Naive B cell (primary cell): ENCODE measurements around the gene SLC13A1. TPM values are rescaled to one million over a fixed set of nuclear protein-coding genes. Genes with fewer than 3 reads are reported as not detected.
"Not testable (repeated sequence)": the region's sequence is repeated elsewhere in the genome, so short reads cannot be mapped to it uniquely, and the experiment has no call there.

Experiments
- ATAC-seq, 2 donors: fragments of 150-1000 bp; cut with Tn5 transposase; 2 replicates each; pipeline ENCODE4 v1.10.0; 2021; ENCODE audit warnings: low read depth in 2 of 2, mild to moderate bottlenecking in 2 of 2, moderate library complexity in 2 of 2
- DNase-seq: peaks from one replicate; pipeline ENCODE4 v3.0.0; 2022
- H3K27ac Mint-ChIP-seq, 6 donors: one replicate each; pipeline ENCODE4 v1.8.0; 2020 to 2022; ENCODE audit warnings: mild to moderate bottlenecking in 6 of 6, mixed read lengths in 6 of 6, moderate library complexity in 5 of 6, inconsistent platforms in 2 of 6
- H3K27me3 Mint-ChIP-seq, 3 donors: one replicate each; pipeline ENCODE4 v1.8.0; 2021 to 2022; ENCODE audit warnings: mixed read lengths in 3 of 3, mild to moderate bottlenecking in 1 of 3
- H3K36me3 Mint-ChIP-seq, 2 donors: one replicate each; pipeline ENCODE4 v1.8.0; 2020 to 2022; ENCODE audit warnings: mixed read lengths in 2 of 2, inconsistent platforms in 1 of 2, mild to moderate bottlenecking in 1 of 2
- H3K4me1 Mint-ChIP-seq, 3 donors: one replicate each; pipeline ENCODE4 v1.8.0; 2020 to 2022; ENCODE audit warnings: mixed read lengths in 3 of 3, inconsistent platforms in 1 of 3, mild to moderate bottlenecking in 1 of 3, moderate library complexity in 1 of 3
- H3K4me3 Mint-ChIP-seq, 8 donors: one replicate each; pipeline ENCODE4 v1.8.0; 2020 to 2022; ENCODE audit warnings: mild to moderate bottlenecking in 8 of 8, mixed read lengths in 8 of 8, moderate library complexity in 8 of 8, inconsistent platforms in 2 of 8
- H3K9me3 Mint-ChIP-seq, 7 donors: one replicate each; pipeline ENCODE4 v1.8.0; 2020 to 2022; ENCODE audit warnings: mixed read lengths in 7 of 7, mild to moderate bottlenecking in 5 of 7, inconsistent platforms in 2 of 7, moderate library complexity in 1 of 7
- polyA plus RNA-seq, 6 donors: library from polyadenylated mRNA; unstranded; fragments of 300-500 nt; fragmentation: Illumina TruSeq; gene quantifications; one replicate each; pipeline ENCODE4 v1.2.3, GENCODE V29; 2021; ENCODE audit warnings: low read depth in 6 of 6

Gene SLC13A1
- not detected for polyA plus RNA-seq

- Mint-ChIP-seq H3K9me3 (peaks cover 0 to 2% (median 0%) of the 10 kb centered on the region in 7 donors), H3K4me3 (no peak within 1 kb of the TSS), H3K27ac (no peak within 1 kb of the TSS), H3K36me3 (no peaks in the 10 kb centered on the region), H3K4me1 (no peaks in the 10 kb centered on the region), H3K27me3 (no peaks in the 10 kb centered on the region)
- ATAC-seq = no peak
- DNase-seq = no peak
Observed at GRCh38 chr7:123199883-123200282, at the start of gene SLC13A1. SLC13A1 (minus strand) TSS chr7:123199969; CDS start chr7:123199946, 23 bp downstream.

- Mint-ChIP-seq H3K36me3 (no peaks in the 10 kb centered on the region), H3K27me3 (no peaks in the 10 kb centered on the region), H3K4me3 (no peak overlapping the region), H3K4me1 (no peaks in the 10 kb centered on the region), H3K9me3 (peaks cover 0 to 4% (median 0%) of the 10 kb centered on the region in 7 donors), H3K27ac (no peak overlapping the region)
- DNase-seq = no peak
- no peak for ATAC-seq
Observed at GRCh38 chr7:123244768-123245167, 45.0 kb upstream of the SLC13A1 start.

GRCh38 chr7:123242467-123243092 lies 42.8 kb upstream of the SLC13A1 start:
- DNase-seq (no peak), ATAC-seq (no peak)
- Mint-ChIP-seq H3K36me3 (no peaks in the 10 kb centered on the region), H3K4me1 (no peaks in the 10 kb centered on the region), H3K27me3 (no peaks in the 10 kb centered on the region), H3K27ac (no peak overlapping the region), H3K4me3 (no peak overlapping the region), H3K9me3 (peaks cover 0 to 4% (median 0%) of the 10 kb centered on the region in 7 donors)

GRCh38 chr7:123241809-123242208 lies 42.0 kb upstream of the SLC13A1 start:
- Mint-ChIP-seq H3K27me3 (no peaks in the 10 kb centered on the region), H3K4me1 (no peaks in the 10 kb centered on the region), H3K27ac (no peak overlapping the region), H3K9me3 (peaks cover 0 to 4% (median 0%) of the 10 kb centered on the region in 7 donors), H3K36me3 (no peaks in the 10 kb centered on the region), H3K4me3 (no peak overlapping the region)
- ATAC-seq (no peak), DNase-seq (no peak)

GRCh38 chr7:123231021-123232000 lies 31.5 kb upstream of the SLC13A1 start:
- H3K27me3 Mint-ChIP-seq = no peaks in the 10 kb centered on the region
- ATAC-seq (no peak), DNase-seq (no peak)
- H3K36me3 Mint-ChIP-seq = no peaks in the 10 kb centered on the region
- no peaks in the 10 kb centered on the region for H3K4me1 Mint-ChIP-seq
- peaks cover 0 to 4% (median 3%) of the 10 kb centered on the region in 7 donors for H3K9me3 Mint-ChIP-seq
- H3K4me3 Mint-ChIP-seq = no peak overlapping the region
- no peak overlapping the region for H3K27ac Mint-ChIP-seq

GRCh38 chr7:123230603-123231002 lies 30.8 kb upstream of the SLC13A1 start:
- H3K4me1 Mint-ChIP-seq = no peaks in the 10 kb centered on the region
- ATAC-seq (no peak), DNase-seq (no peak)
- H3K4me3 Mint-ChIP-seq = no peak overlapping the region
- no peaks in the 10 kb centered on the region for H3K27me3 Mint-ChIP-seq
- peaks cover 0 to 5% (median 3%) of the 10 kb centered on the region in 7 donors for H3K9me3 Mint-ChIP-seq
- no peak overlapping the region for H3K27ac Mint-ChIP-seq
- H3K36me3 Mint-ChIP-seq = no peaks in the 10 kb centered on the region

GRCh38 chr7:123230147-123230546 lies 30.4 kb upstream of the SLC13A1 start:
- no peaks in the 10 kb centered on the region for H3K4me1 Mint-ChIP-seq
- DNase-seq (no peak), ATAC-seq (no peak)
- H3K27me3 Mint-ChIP-seq = no peaks in the 10 kb centered on the region
- H3K36me3 Mint-ChIP-seq = no peaks in the 10 kb centered on the region
- no peak overlapping the region for H3K4me3 Mint-ChIP-seq
- H3K27ac Mint-ChIP-seq = no peak overlapping the region
- H3K9me3 Mint-ChIP-seq = peaks cover 0 to 9% (median 5%) of the 10 kb centered on the region in 7 donors

GRCh38 chr7:123229426-123229825 lies 29.7 kb upstream of the SLC13A1 start:
- no peaks in the 10 kb centered on the region for H3K27me3 Mint-ChIP-seq
- no peak for DNase-seq
- H3K27ac Mint-ChIP-seq = no peak overlapping the region
- no peaks in the 10 kb centered on the region for H3K36me3 Mint-ChIP-seq
- H3K4me3 Mint-ChIP-seq = no peak overlapping the region
- no peak for ATAC-seq
- H3K4me1 Mint-ChIP-seq = no peaks in the 10 kb centered on the region
- peaks cover 0 to 10% (median 5%) of the 10 kb centered on the region in 7 donors for H3K9me3 Mint-ChIP-seq

- H3K27ac Mint-ChIP-seq, ATAC-seq, H3K36me3 Mint-ChIP-seq: not testable (repeated sequence)
Observed at GRCh38 chr7:123227666-123228065, 27.9 kb upstream of the SLC13A1 start.

GRCh38 chr7:123220396-123220795 lies 20.6 kb upstream of the SLC13A1 start:
- no peak for ATAC-seq
- Mint-ChIP-seq H3K36me3 (no peaks in the 10 kb centered on the region), H3K9me3 (peaks cover 7 to 41% (median 11%) of the 10 kb centered on the region in 7 donors), H3K4me3 (no peak overlapping the region), H3K27ac (no peak overlapping the region), H3K27me3 (no peaks in the 10 kb centered on the region), H3K4me1 (no peaks in the 10 kb centered on the region)
- no peak for DNase-seq

More at GRCh38 chr7:123227666-123228065, 27.9 kb upstream of the SLC13A1 start:
- not testable (repeated sequence) for DNase-seq, H3K4me3 Mint-ChIP-seq, H3K4me1 Mint-ChIP-seq, H3K27me3 Mint-ChIP-seq
- peaks cover 3 to 13% (median 10%) of the 10 kb centered on the region in 7 donors for H3K9me3 Mint-ChIP-seq

GRCh38 chr7:123218866-123219265 lies 19.1 kb upstream of the SLC13A1 start:
- H3K27ac Mint-ChIP-seq = no peak overlapping the region
- DNase-seq = no peak
- peaks cover 7 to 53% (median 10%) of the 10 kb centered on the region in 7 donors for H3K9me3 Mint-ChIP-seq
- H3K36me3 Mint-ChIP-seq = no peaks in the 10 kb centered on the region
- H3K4me1 Mint-ChIP-seq = no peaks in the 10 kb centered on the region
- no peak overlapping the region for H3K4me3 Mint-ChIP-seq
- H3K27me3 Mint-ChIP-seq = no peaks in the 10 kb centered on the region
- ATAC-seq = no peak

GRCh38 chr7:123216825-123217224 lies 17.1 kb upstream of the SLC13A1 start:
- Mint-ChIP-seq H3K36me3 (no peaks in the 10 kb centered on the region), H3K27ac (no peak overlapping the region), H3K4me1 (no peaks in the 10 kb centered on the region), H3K4me3 (no peak overlapping the region), H3K27me3 (no peaks in the 10 kb centered on the region), H3K9me3 (peaks cover 0 to 32% (median 8%) of the 10 kb centered on the region in 7 donors)
- ATAC-seq (no peak), DNase-seq (no peak)

- H3K27ac Mint-ChIP-seq = no peak overlapping the region
- no peak for DNase-seq
- H3K4me3 Mint-ChIP-seq = no peak overlapping the region
- no peaks in the 10 kb centered on the region for H3K36me3 Mint-ChIP-seq
- ATAC-seq = no peak
- peaks cover 0 to 29% (median 8%) of the 10 kb centered on the region in 7 donors for H3K9me3 Mint-ChIP-seq
- no peaks in the 10 kb centered on the region for H3K27me3 Mint-ChIP-seq
- no peaks in the 10 kb centered on the region for H3K4me1 Mint-ChIP-seq
Observed at GRCh38 chr7:123215350-123215749, 15.6 kb upstream of the SLC13A1 start.

- DNase-seq (no peak), ATAC-seq (no peak)
- no peak overlapping the region for H3K27ac Mint-ChIP-seq
- H3K4me1 Mint-ChIP-seq = no peaks in the 10 kb centered on the region
- H3K9me3 Mint-ChIP-seq = peaks cover 0 to 17% (median 5%) of the 10 kb centered on the region in 7 donors
- H3K36me3 Mint-ChIP-seq = no peaks in the 10 kb centered on the region
- H3K4me3 Mint-ChIP-seq = no peak overlapping the region
- no peaks in the 10 kb centered on the region for H3K27me3 Mint-ChIP-seq
Observed at GRCh38 chr7:123211545-123211944, 11.8 kb upstream of the SLC13A1 start.
